ENCODE results near the gene GPR108.

DNA sequence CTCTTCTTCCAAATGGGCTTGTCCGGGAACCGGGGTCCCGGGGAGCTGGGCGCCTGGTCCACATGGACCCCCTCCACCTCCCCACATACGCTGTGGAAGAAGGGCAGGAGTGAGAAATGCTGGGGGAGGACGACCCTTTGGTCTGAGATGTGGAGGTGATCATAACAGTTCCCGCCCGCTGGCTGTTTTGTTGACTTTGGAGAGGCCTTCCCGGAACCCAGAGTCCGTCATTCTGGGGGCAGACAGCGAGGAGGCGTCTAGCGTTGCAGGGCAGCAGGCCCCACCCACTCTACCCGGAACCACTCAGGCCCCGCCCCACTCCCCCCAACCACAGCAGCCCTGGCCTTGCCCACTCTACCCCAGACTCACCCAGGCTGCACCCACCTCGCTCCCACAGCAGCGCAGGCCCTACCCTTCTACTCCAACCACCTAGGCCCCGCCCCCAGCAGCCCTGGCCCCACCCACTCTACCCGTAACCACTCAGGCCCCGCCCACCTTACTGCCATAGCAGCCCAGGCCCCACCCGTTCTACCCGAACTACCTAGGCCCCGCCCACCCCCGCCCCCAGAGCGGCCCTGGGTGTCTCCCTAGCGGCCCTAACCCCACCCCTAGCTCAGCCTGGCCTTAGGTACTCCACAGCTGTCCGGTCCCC lies 7.1 kb downstream of the GPR108 start:
- TF ChIP-seq CTCF (IDR thresholded peaks at IDR 0.05) (no peak), POLR2A (IDR thresholded peaks at IDR 0.05) (no peak)
